ENCODE data around the gene PGP. TPM values are rescaled to one million over a fixed set of nuclear protein-coding genes. Genes with fewer than 3 reads are reported as not detected.

Gene PGP
- total and polyA plus RNA-seq, 8 donors = 9.3 to 90.4 (median 11.3) TPM

- TF ChIP-seq POLR2AphosphoS5 (IDR thresholded peaks at IDR 0.05) (no peak), CTCF (IDR thresholded peaks at IDR 0.05) (no peak), EP300 (IDR thresholded peaks at IDR 0.05) (no peak), POLR2A (IDR thresholded peaks at IDR 0.05) (no peak)
- Histone ChIP-seq H3K9me3 (no peaks in the 10 kb centered on the region), H3K36me3 (peaks cover 89 to 100% (median 100%) of the 10 kb centered on the region in 4 donors), H3K4me3 (no peak overlapping the region), H3K27me3 (no peaks in the 10 kb centered on the region), H3K4me1 (peaks cover 0 to 3% (median 0%) of the 10 kb centered on the region in 4 donors), H3K27ac (no peak overlapping the region)
- no peak for DNase-seq
- 90 to 95% (median 91%) methylated on average over 6 of the region's 6 CpGs for WGBS, 5 donors
- intact Hi-C loops (cut with DNase I; ENCODE audit: low total_unique reads) = loop anchor here (10.0 kb wide), 1 partner anchor 53 kb away; the partner anchor contains the start of gene MLST8
Observed at GRCh38 chr16:2257726-2258125, 43.1 kb upstream of the PGP start.

- H3K9me3 ChIP-seq = no peaks in the 10 kb centered on the region
- no peak overlapping the region for H3K27ac ChIP-seq
- peaks cover 6 to 13% (median 11%) of the 10 kb centered on the region in 4 donors for H3K4me1 ChIP-seq
- no peak for TF ChIP-seq EP300 (IDR thresholded peaks at IDR 0.05)
- no peak for TF ChIP-seq CTCF (IDR thresholded peaks at IDR 0.05)
- no peak for TF ChIP-seq POLR2AphosphoS5 (IDR thresholded peaks at IDR 0.05)
- TF ChIP-seq POLR2A (IDR thresholded peaks at IDR 0.05) = no peak
- H3K4me3 ChIP-seq = no peak overlapping the region
- H3K27me3 ChIP-seq = no peaks in the 10 kb centered on the region
- H3K36me3 ChIP-seq = peaks cover 80 to 93% (median 92%) of the 10 kb centered on the region in 4 donors
- DNase-seq = no peak
- WGBS, 5 donors = 86 to 89% (median 88%) methylated on average over 12 of the region's 12 CpGs
- intact Hi-C loops (cut with DNase I; ENCODE audit: low total_unique reads) = loop anchor here (10.0 kb wide), 1 partner anchor 52 kb away; the partner anchor contains the start of gene MLST8
Observed at GRCh38 chr16:2256531-2257140, 42.0 kb upstream of the PGP start.

- no peak overlapping the region for H3K4me3 ChIP-seq
- peaks cover 15 to 36% (median 28%) of the 10 kb centered on the region in 4 donors for H3K4me1 ChIP-seq
- H3K27me3 ChIP-seq = no peaks in the 10 kb centered on the region
- no peak overlapping the region for H3K27ac ChIP-seq
- H3K9me3 ChIP-seq = no peaks in the 10 kb centered on the region
- no peak for TF ChIP-seq EP300 (IDR thresholded peaks at IDR 0.05)
- TF ChIP-seq POLR2AphosphoS5 (IDR thresholded peaks at IDR 0.05) = no peak
- TF ChIP-seq CTCF (IDR thresholded peaks at IDR 0.05) = no peak
- no peak for TF ChIP-seq POLR2A (IDR thresholded peaks at IDR 0.05)
- 82 to 89% (median 88%) methylated on average over 11 of the region's 11 CpGs for WGBS, 5 donors
- DNase-seq = no peak
- peaks cover 55 to 64% (median 59%) of the 10 kb centered on the region in 4 donors for H3K36me3 ChIP-seq
- intact Hi-C loops (cut with DNase I; ENCODE audit: low total_unique reads) = loop anchor here (10.0 kb wide), 1 partner anchor 48 kb away; the partner anchor contains the start of gene MLST8
Observed at GRCh38 chr16:2253293-2253692, 38.7 kb upstream of the PGP start.

- DNase-seq = no peak
- intact Hi-C loops (cut with DNase I; ENCODE audit: low total_unique reads) = loop anchor here (10.0 kb wide), 1 partner anchor 48 kb away; the partner anchor contains the start of gene MLST8
- WGBS, 5 donors = 91 to 93% (median 91%) methylated on average over 7 of the region's 7 CpGs
Observed at GRCh38 chr16:2252806-2253148, 38.1 kb upstream of the PGP start.

More at GRCh38 chr16:2252806-2253148, 38.1 kb upstream of the PGP start:
- no peaks in the 10 kb centered on the region for H3K9me3 ChIP-seq
- peaks cover 15 to 36% (median 29%) of the 10 kb centered on the region in 4 donors for H3K4me1 ChIP-seq
- H3K27me3 ChIP-seq = no peaks in the 10 kb centered on the region
- no peak for TF ChIP-seq CTCF (IDR thresholded peaks at IDR 0.05)
- TF ChIP-seq EP300 (IDR thresholded peaks at IDR 0.05) = no peak
- TF ChIP-seq POLR2AphosphoS5 (IDR thresholded peaks at IDR 0.05) = no peak
- TF ChIP-seq POLR2A (IDR thresholded peaks at IDR 0.05) = no peak
- peaks cover 50 to 58% (median 54%) of the 10 kb centered on the region in 4 donors for H3K36me3 ChIP-seq
- H3K27ac ChIP-seq = peak overlapping the region in 1 of 5 donors; percentile 93
- no peak overlapping the region for H3K4me3 ChIP-seq
